Transverse colon (tissue), 4 donors: ENCODE results near the gene SLC40A1. TPM values are rescaled to one million over a fixed set of nuclear protein-coding genes. Genes with fewer than 3 reads are reported as not detected.

ENCODE experiments used
- DNase-seq: peaks from one replicate; pipeline ENCODE4 v3.0.0-alpha.2; 2019
- H3K27ac ChIP-seq, 4 donors: fragments of 200-600 bp; sonication (generic); 2 replicates each; pipeline ENCODE4 v1.5.1; 2016 to 2018; ENCODE audit warnings: inconsistent platforms in 4 of 4
- H3K27me3 ChIP-seq: fragments of 200-600 bp; sonication (generic); 2 replicates; pipeline ENCODE4 v1.5.1; 2017; ENCODE audit warnings: inconsistent platforms
- H3K36me3 ChIP-seq, 4 donors: fragments of 200-600 bp; sonication (generic); 2 replicates each; pipeline ENCODE4 v1.5.1; 2017 to 2019; ENCODE audit warnings: inconsistent platforms in 4 of 4
- H3K4me1 ChIP-seq, 4 donors: fragments of 200-600 bp; sonication (generic); 2 replicates each; pipeline ENCODE4 v1.5.1; 2017 to 2020; ENCODE audit warnings: inconsistent platforms in 4 of 4
- H3K4me3 ChIP-seq, 4 donors: fragments of 200-600 bp; sonication (generic); 1 replicate in 1 of 4; 2 replicates in 3 of 4; pipeline versions ENCODE4 v1.5.1 to v1.6.1; 2017 to 2019; ENCODE audit warnings: inconsistent platforms in 4 of 4
- H3K9me3 ChIP-seq, 2 donors: fragments of 200-600 bp; sonication (generic); 2 replicates each; pipeline ENCODE4 v1.5.1; 2017 to 2019; ENCODE audit warnings: inconsistent platforms in 2 of 2
- EP300 ChIP-seq: sonication (generic); formaldehyde crosslinking; IDR thresholded peaks from one replicate; pipeline ENCODE4 v1.6.1; 2017; ENCODE audit warnings: antibody characterized with exemption, low read depth
- POLR2A ChIP-seq: fragments of 450-650 bp; IDR thresholded peaks from one replicate; pipeline ENCODE4 v1.6.1; 2016; ENCODE audit warnings: antibody characterized with exemption, mild to moderate bottlenecking, moderate library complexity
- POLR2AphosphoS5 ChIP-seq, 3 donors: sonication (generic); formaldehyde crosslinking; IDR thresholded peaks; one replicate each; pipeline ENCODE4 v1.6.1; 2016; ENCODE audit warnings: antibody characterized with exemption in 3 of 3
- WGBS, 2 donors: methylation state at CpG; one replicate each; pipeline ENCODE4 v1.1.5; 2018; ENCODE audit warnings: low coverage in 1 of 2; 5-methylcytosine and 5-hydroxymethylcytosine counted together
- in situ Hi-C, 4 donors: fragments of 200-750 bp; cut with MboI; loops; one replicate each; pipeline versions ENCODE4 v1.15.0 to v1.15.1; 2017; ENCODE audit warnings: low sequenced_read_pairs in 3 of 4, low pct_ligation_motif_present in 1 of 4, low pct_unique_long_range_greater_than_20kb in 1 of 4
- intact Hi-C: fragments of 100-400 bp; cut with DNase I; formaldehyde crosslinking; loops from one replicate; pipeline ENCODE4 v1.15.1; 2023; ENCODE audit warnings: low total_unique reads
- total RNA-seq, 4 donors: library from RNA; depleted of rRNA; stranded (reverse); fragments of >200 nt; gene quantifications; one replicate each; pipeline ENCODE4 v1.1.0, GENCODE V29; 2016
- TF ChIP-seq, protein P1 (sequence below), 5 experiments: fragments of 200-600 bp in 3 of 5; fragments of 450-650 bp in 2 of 5; sonication (generic) in 3 of 5; IDR thresholded peaks; 1 replicate in 2 of 5; 2 replicates in 3 of 5; pipeline ENCODE4 v1.5.1; 2016 to 2017; ENCODE audit warnings: antibody characterized with exemption in 5 of 5, inconsistent platforms in 3 of 5, mild to moderate bottlenecking in 2 of 5, moderate library complexity in 1 of 5

The SLC40A1 gene
- total RNA-seq, 4 donors from 2014 or later, result 26.3 to 345 (median 186) TPM

DNA sequence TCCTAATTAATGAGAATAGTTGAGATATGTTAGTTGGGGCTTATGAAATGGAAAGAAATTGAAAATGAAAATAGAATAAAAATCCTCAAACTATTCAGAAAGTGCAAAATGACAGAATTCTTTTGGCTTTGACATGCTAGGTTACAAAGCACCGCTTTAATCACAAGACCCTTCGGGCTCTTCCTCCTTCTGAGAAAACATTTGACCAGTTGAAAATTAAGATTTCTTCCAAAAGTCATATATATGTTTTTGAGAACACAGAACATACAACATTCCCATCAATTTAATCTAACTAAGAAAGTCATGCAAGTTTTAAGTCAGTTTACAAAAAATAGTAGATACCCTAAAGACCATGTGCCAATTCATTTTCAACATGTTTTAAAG lies 2.2 kb upstream of the SLC40A1 start:
- Histone ChIP-seq H3K4me1 (peaks cover 7 to 45% (median 17%) of the 10 kb centered on the region in 4 donors), H3K36me3 (no peaks in the 10 kb centered on the region), H3K27ac (no peak overlapping the region), H3K9me3 (no peaks in the 10 kb centered on the region), H3K27me3 (no peaks in the 10 kb centered on the region), H3K4me3 (no peak overlapping the region)
- TF ChIP-seq POLR2AphosphoS5 (IDR thresholded peaks at IDR 0.05) (no peak), POLR2A (no peak), EP300 (no peak)
- TF ChIP-seq, protein P1, sequence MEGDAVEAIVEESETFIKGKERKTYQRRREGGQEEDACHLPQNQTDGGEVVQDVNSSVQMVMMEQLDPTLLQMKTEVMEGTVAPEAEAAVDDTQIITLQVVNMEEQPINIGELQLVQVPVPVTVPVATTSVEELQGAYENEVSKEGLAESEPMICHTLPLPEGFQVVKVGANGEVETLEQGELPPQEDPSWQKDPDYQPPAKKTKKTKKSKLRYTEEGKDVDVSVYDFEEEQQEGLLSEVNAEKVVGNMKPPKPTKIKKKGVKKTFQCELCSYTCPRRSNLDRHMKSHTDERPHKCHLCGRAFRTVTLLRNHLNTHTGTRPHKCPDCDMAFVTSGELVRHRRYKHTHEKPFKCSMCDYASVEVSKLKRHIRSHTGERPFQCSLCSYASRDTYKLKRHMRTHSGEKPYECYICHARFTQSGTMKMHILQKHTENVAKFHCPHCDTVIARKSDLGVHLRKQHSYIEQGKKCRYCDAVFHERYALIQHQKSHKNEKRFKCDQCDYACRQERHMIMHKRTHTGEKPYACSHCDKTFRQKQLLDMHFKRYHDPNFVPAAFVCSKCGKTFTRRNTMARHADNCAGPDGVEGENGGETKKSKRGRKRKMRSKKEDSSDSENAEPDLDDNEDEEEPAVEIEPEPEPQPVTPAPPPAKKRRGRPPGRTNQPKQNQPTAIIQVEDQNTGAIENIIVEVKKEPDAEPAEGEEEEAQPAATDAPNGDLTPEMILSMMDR (IDR thresholded peaks at IDR 0.05), result no peak
- no peak for DNase-seq
- intact Hi-C loops (no loop called here), in situ Hi-C loops (no loop called here)
- 94% methylated on average over 2 of the region's 2 CpGs for whole genome bisulfite sequencing, 2 donors

DNA sequence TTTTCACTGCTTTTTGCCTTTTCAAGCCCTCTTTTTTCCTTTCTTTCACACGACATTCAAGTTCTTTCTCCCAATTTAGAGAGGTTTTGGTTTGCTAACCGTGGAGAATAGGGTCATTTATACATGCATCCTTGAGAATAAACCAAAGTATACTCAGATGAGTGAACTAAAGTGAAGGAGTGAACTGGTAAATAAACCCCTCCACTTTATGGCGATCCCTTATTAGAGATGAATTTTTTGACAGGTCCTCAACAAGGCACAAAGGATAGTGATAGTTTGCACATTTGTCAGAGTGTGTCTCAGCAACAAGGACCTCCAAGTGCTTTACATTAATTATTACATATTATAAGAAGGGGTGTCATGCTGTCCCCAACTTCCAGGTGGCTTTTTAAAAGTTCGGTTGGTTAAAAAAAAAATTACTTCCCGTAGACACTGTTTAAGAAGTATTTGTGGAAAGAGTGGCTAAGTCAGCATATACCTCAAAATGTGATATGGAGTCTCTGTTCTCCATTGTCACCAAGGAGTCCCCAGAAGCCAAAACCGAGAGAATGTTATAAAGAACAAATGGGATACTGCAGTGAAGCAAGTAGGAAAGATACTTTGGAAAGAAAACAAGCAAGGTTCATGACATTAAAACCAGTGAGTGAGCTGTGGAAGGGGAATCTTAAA lies 1.7 kb upstream of the SLC40A1 start:
- no peak for DNase-seq
- Histone ChIP-seq H3K27ac (peak overlapping the region in 2 of 4 donors; percentile 93 to 94), H3K36me3 (no peaks in the 10 kb centered on the region), H3K4me3 (no peak overlapping the region), H3K27me3 (no peaks in the 10 kb centered on the region), H3K9me3 (no peaks in the 10 kb centered on the region), H3K4me1 (peaks cover 7 to 50% (median 17%) of the 10 kb centered on the region in 4 donors)
- no peak for TF ChIP-seq POLR2A
- no peak for TF ChIP-seq POLR2AphosphoS5 (IDR thresholded peaks at IDR 0.05)
- TF ChIP-seq EP300, result no peak
- TF ChIP-seq, protein P1 (IDR thresholded peaks at IDR 0.05), result no peak
- 76 to 82% methylated on average over 6 of the region's 6 CpGs for WGBS, 2 donors
- in situ Hi-C loops, result no loop called here
- intact Hi-C loops, result no loop called here

DNA sequence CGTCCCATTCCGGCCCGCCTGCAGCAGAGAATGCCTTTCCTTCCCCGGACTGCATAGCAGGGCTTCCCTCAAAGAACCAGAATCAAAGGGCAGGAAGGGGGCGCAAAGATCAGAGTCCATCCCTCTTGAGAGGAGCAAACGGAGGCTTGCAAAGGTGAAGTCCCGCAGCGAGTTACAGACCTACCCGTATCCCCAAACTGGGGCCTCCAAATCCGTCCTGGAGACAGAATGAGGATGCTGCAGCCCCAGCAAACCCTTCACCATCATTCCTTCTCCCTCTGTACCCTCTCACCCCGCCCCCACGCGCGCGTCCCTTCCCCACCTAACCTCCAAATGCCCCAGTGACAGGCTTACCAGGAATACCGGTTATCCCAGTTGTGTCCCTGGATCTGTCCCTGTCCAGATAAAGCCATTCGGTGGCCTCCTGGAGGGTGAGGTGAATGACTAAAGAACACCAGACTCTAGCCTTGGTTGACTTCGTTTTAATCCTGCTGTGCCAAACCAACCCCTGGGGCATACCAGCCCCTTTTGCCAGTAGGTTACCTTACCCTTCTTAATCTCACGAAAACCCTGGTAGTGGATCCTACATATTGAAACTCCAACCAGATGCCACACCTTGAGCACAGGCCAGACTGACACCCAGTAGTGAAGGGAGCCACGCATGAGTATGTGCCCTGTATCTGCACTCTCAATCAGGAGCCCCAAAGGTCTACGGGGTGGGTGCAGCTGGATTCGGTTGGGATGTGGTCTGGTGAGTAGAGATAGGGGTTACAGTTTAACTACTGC lies 961 bp upstream of the SLC40A1 start:
- TF ChIP-seq EP300 (no peak), POLR2AphosphoS5 (IDR thresholded peaks at IDR 0.05) (no peak), POLR2A (no peak)
- TF ChIP-seq, protein P1 (IDR thresholded peaks at IDR 0.05), result no peak
- H3K9me3 ChIP-seq, result no peaks in the 10 kb centered on the region
- peak overlapping the region; percentile 57 to 78 (median 64) for H3K4me3 ChIP-seq
- H3K27me3 ChIP-seq, result no peaks in the 10 kb centered on the region
- peak; percentile 30 for DNase-seq
- H3K4me1 ChIP-seq, result peaks cover 7 to 57% (median 22%) of the 10 kb centered on the region in 4 donors
- in situ Hi-C loops, result no loop called here
- intact Hi-C loops, result no loop called here
- peak overlapping the region; percentile 91 to 94 (median 92) for H3K27ac ChIP-seq
- 24 to 30% methylated on average over 9 to 22 of the region's 22 CpGs for WGBS, 2 donors
- H3K36me3 ChIP-seq, result no peaks in the 10 kb centered on the region

- TF ChIP-seq POLR2A, result no peak
- TF ChIP-seq POLR2AphosphoS5 (IDR thresholded peaks at IDR 0.05), result no peak
- TF ChIP-seq, protein P1 (IDR thresholded peaks at IDR 0.05), result no peak
- TF ChIP-seq EP300, result no peak
- no peaks in the 10 kb centered on the region for H3K36me3 ChIP-seq
- no peaks in the 10 kb centered on the region for H3K9me3 ChIP-seq
- intact Hi-C loops, result no loop called here
- WGBS, 2 donors, result 1 to 4% methylated on average over 4 to 13 of the region's 13 CpGs
- peak overlapping the region; percentile 91 to 94 (median 92) for H3K27ac ChIP-seq
- H3K4me3 ChIP-seq, result peak overlapping the region; percentile 57 to 78 (median 64)
- peak; percentile 37 for DNase-seq
- in situ Hi-C loops, result no loop called here
- H3K27me3 ChIP-seq, result no peaks in the 10 kb centered on the region
- H3K4me1 ChIP-seq, result peaks cover 9 to 70% (median 29%) of the 10 kb centered on the region in 4 donors
These were observed 340 bp downstream of the SLC40A1 start for GRCh38 chr2:189580241-189580651.
